SK-N-DZ (cell line): ENCODE results near the gene PLA2G4B. TPM values are rescaled to one million over a fixed set of nuclear protein-coding genes. Genes with fewer than 3 reads are reported as not detected.

Source experiments
- DNase-seq: peaks from one replicate; pipeline ENCODE4 v3.0.0-alpha.2; 2015; ENCODE audit warnings: low spot score
- polyA plus RNA-seq, 2 experiments: library from polyadenylated mRNA; depleted of rRNA; stranded (reverse); fragments of >200 nt; gene quantifications; 2 replicates each; pipeline ENCODE4 v1.2.3, GENCODE V29; 2014

The PLA2G4B gene, protein sequence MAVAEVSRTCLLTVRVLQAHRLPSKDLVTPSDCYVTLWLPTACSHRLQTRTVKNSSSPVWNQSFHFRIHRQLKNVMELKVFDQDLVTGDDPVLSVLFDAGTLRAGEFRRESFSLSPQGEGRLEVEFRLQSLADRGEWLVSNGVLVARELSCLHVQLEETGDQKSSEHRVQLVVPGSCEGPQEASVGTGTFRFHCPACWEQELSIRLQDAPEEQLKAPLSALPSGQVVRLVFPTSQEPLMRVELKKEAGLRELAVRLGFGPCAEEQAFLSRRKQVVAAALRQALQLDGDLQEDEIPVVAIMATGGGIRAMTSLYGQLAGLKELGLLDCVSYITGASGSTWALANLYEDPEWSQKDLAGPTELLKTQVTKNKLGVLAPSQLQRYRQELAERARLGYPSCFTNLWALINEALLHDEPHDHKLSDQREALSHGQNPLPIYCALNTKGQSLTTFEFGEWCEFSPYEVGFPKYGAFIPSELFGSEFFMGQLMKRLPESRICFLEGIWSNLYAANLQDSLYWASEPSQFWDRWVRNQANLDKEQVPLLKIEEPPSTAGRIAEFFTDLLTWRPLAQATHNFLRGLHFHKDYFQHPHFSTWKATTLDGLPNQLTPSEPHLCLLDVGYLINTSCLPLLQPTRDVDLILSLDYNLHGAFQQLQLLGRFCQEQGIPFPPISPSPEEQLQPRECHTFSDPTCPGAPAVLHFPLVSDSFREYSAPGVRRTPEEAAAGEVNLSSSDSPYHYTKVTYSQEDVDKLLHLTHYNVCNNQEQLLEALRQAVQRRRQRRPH
- polyA plus RNA-seq (2014; cell fraction: cytosol; rRNA removed) = 1.4 and 1.7 TPM in 2 replicates
- 36.4 and 46.9 TPM in 2 replicates for polyA plus RNA-seq (2014; cell fraction: nucleus; rRNA removed)

GRCh38 chr15:41838400-41838897 is at the start of gene PLA2G4B:
Gene PLA2G4B, plus strand, starts transcription at chr15:41838847. Its CDS starts 67 bp downstream, at chr15:41838914.
- no peak for DNase-seq

DNA sequence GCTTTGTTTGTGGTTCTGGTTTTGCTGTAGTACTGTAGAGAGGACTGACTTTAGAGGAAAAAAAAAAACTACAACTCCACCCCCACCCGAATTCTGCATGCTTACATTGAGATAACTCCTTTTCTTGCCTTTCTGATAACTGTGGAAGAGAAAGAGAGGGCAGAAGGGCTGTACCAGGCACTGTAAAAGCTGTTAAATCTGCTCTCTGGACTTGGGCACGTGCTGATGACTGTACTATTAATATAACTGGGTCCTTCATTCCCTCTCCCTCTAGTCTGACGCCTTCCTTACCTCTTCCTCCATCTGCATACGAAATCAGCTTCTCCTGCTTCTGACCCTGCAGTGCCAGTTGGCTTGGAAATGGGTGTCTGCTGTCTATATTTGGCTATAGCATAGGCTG is 49.4 kb upstream of the PLA2G4B start:
- no peak for DNase-seq

- no peak for DNase-seq
Measured at GRCh38 chr15:41789662-41790061, 49.0 kb upstream of the PLA2G4B start.

GRCh38 chr15:41790169-41790568 is 48.5 kb upstream of the PLA2G4B start:
- no peak for DNase-seq

DNA sequence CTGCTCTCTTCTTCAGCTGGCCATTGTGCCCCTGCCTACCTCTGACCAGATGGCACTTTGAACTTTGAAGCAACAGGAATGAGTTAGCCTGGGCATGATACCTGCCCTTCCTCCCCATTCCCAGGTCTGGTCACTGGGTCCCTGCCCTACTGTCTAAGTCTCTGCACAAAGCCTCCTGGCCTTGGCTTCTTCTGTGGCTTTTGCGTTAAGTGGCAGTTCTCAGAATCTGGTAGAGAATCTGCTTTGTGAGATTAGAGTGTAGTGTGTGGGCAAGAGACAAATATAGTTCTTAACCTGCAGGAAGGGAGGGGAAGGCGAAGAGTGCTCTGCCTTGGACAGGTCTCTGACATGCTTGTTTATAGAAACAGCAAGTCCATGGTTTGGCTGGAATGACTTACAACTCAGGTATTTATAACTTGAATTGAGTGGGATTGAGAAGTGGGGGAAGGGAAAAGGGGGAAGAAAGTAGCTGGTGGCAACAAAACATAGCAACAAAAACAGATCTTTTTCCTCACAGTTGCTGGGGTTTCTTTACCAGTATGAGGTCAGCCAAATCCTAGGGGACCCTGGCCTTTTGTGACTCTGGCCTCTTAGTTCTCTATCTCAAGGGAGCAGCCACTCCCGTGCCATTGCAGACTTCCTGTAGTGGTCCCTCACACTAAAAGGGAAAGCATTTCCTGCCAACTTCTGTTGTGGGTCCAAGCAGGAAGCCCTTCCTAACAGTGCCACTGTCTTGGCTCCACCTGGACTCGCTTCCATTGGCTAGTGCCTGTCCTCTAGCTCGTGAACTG is 47.7 kb upstream of the PLA2G4B start:
- no peak for DNase-seq

- DNase-seq = no peak
Measured at GRCh38 chr15:41791547-41791937, 47.1 kb upstream of the PLA2G4B start.

DNA sequence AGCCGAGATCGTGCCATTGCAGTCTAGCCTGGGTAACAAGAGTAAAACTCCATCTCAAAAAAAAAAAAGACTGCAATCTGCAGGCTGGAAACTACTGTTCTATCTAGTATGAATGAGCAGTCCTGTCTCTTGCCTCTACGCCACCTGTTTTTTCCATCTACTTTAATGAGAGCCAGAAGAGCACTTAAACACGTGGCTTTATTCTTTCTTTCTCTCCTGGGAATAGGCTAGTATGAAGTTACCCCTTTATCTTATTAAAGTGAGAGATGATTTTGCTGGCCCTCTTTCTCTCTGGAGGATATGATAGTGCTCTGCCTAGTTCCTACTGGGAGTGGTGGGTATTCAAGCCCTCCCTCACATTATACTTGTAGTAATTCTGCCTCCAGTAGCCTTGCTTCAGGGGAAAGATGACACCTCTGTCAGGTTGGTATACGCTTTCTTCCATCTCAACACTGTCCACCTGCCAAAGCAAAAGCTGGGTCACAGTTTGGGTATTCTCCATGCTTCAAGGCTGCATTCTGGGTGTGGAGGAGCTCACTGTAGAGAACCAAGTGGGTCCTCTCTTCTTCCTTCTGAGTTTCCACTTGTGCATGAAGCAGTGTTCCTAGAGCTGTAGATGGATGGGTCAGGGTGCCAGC is 46.5 kb upstream of the PLA2G4B start:
- DNase-seq = peak; percentile 61

GRCh38 chr15:41794081-41794480 is 44.6 kb upstream of the PLA2G4B start:
- no peak for DNase-seq

DNA sequence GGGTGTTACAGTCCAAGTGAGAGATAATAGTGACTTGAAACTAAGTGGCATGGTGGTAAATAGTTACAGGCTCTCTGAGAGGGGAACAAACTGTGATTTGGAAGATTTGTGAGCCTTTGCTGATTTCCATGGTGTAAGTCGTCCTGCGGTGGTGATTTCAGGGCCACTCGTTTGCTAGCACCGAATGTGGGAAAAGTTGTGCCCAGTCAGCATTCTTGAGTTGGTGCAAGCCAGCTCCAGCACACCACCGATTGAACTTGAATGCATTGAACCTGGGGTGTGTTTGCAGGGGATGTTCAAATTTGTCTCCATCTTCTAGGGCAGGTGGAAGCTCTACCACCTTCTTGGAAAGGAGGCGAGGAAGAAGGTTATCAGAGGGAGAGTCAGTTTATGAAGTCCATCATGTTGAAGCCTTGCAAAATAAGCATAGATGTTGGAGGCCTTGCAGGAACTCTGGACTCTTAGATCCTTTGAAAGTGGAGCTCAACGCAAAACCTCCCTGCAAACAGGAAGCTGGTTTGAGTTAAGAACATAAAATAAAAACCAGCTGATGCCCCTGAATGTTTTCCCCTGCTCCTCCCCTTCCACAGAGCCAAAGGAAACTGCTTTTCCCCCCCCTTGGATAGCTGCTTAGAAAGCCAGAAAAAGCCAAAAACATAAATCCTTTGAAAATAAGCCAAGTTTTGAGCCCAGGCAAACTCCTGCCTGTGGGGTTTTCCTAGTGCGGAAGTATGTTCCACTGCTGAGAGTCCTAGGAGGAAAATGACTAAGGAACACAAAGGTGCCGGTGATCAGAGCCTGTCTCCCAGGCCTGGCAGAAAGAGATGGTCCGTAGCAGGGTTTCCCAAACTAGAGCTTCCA is 42.4 kb upstream of the PLA2G4B start:
- no peak for DNase-seq

DNA sequence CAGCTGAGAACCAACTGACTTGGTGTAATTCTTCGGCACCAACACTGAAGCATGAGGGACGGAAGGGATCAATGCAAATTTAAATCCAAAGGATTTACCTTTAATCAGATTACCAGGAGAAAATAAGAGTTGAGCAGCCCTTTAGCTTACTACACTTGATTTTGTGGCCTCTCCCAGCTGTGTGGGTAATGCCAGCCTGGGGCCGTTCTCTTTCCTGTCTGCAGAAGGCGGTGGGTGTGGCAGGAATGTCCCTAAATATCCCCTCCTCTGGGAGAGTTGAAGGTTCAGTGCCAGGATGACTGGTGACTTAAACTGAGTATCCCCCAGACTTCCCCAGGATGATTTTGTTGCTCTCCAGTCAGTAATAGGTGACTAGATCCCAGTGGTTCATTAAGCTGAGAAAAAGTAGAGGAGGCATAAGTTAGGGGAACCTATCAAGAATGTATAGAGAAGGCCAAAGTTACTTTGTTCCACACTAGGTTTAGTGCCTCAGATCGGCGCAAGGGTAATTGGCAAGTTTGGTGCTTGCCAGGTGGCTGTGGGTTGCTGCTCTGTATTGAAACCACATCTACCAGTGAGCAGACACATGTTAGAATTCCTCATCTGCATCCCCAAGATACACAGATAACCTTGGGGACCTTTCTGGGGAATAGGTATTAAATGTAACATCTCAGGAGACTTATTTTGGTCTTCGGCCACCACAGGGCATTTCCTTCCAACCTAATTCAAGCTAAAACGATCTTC is 41.3 kb upstream of the PLA2G4B start:
- DNase-seq = no peak

DNA sequence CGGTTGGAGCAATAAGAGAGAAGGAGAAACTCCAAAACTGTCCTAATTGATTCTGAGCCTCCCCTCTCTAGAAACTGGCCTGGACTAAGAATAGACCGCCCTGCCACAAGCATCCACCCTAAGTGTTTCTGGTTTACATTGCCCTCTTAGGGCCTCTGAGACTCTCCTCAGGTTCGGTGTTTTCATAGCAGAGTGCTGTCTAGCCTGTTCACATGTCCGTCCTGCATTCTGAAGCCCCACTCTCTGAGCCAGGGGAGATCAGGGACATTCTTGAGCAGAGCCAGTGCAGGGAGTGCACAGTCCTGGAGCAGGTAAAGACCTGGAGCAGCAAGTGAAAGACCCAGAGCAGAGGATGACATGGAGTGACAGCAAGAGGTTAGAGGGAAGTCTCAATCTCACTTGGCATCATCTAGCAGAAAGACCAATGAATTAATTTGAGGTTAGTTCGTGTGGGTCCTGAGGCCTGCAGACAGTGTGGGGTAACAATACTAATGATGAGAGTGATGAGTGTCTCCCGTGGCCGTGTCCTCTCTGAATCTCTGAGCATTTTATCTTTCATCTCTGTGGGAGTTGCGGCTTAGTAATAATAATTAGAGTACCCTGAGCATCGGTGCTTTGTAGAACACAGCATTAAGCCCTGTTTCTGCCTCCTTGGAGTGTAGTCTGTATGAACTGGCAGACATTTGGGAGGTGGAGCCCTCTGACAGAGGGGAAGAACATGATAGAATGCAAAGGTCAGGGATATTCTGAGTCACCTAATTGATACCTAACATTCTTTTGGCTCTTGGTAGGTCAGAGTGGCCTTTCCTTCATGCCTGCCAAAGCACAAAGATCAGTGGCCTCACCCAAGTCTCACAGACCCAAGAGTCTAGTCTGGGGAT is 39.8 kb upstream of the PLA2G4B start:
- DNase-seq = no peak

- no peak for DNase-seq
Measured at GRCh38 chr15:41799488-41799805, 39.2 kb upstream of the PLA2G4B start.

- DNase-seq = no peak
Measured at GRCh38 chr15:41801185-41801584, 37.5 kb upstream of the PLA2G4B start.

GRCh38 chr15:41801850-41802455 is 36.7 kb upstream of the PLA2G4B start:
- DNase-seq = no peak

GRCh38 chr15:41804361-41804760 is 34.3 kb upstream of the PLA2G4B start:
- no peak for DNase-seq

- DNase-seq = peak; percentile 59
Measured at GRCh38 chr15:41804916-41805666, 33.6 kb upstream of the PLA2G4B start.

DNA sequence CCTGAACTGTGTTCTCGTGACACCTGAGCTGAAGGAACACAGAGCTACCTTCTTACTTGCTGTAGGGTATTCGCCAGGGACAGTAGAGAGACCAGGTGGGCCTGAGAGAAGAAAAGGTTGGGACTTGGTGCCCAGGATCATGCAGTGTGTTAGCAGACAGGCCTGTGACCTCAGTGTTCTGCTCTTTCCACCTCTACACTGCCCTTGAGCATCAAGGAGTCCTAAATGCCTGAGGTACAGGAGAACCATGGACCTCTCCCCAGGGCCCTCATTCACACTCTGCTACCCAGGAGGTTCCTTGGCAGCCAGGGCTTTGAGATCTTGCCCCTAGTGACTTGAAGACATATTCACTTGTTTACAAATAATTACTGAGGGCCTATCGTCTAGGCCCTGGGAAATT is 32.9 kb upstream of the PLA2G4B start:
- DNase-seq = no peak
